Rectal smooth muscle tissue (tissue), 1 donor: ENCODE data around the gene CBX4.

Experiments used
- H3K27ac ChIP-seq: one replicate; pipeline ENCODE4 v1.7.0; 2013; ENCODE audit warnings: low read depth, low read length, inconsistent platforms
- H3K27me3 ChIP-seq: one replicate; pipeline ENCODE4 v1.7.0; 2013; ENCODE audit warnings: low read length; ENCODE audit not compliant: control insufficient read depth, insufficient read depth
- H3K36me3 ChIP-seq: one replicate; pipeline ENCODE4 v1.7.0; 2013; ENCODE audit warnings: low read length; ENCODE audit not compliant: control insufficient read depth, insufficient read depth
- H3K4me1 ChIP-seq: one replicate; pipeline ENCODE4 v1.7.0; 2013; ENCODE audit warnings: low read length; ENCODE audit not compliant: control insufficient read depth, insufficient read depth
- H3K4me3 ChIP-seq: one replicate; pipeline ENCODE4 v1.7.0; 2013; ENCODE audit warnings: low read length
- H3K9ac ChIP-seq: one replicate; pipeline ENCODE4 v1.7.0; 2013; ENCODE audit warnings: low read length

CBX4 gene

DNA sequence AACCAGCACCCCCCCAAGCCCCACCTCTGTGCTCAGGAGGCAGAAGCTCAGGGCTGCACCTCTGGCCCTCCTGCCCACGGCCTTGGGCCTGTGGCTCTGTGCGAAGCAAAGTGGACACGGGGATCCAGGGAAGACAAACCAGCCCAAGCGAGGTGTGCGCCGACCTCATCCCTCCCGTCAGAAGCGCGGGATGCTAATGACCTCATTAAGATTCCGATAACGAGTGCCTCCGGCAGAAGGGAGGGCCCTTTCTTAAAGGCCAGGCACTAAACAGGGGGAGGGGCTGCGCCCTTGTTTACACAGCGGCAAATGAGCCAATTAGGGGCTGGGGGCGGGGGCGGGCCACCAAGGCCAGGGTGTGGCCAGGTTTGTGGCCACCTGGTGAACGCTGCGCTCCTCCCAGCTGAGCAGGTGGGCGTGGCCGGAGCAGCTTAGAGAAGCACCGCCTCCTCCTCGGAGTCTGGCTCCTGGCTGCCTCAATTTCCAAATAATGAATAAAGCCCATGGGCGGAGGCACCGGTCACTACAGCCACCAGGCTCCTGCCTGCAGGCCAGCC, 3.2 kb downstream of the CBX4 start:
- no peak overlapping the region for H3K9ac ChIP-seq
- H3K4me1 ChIP-seq: peaks cover 14% of the 10 kb centered on the region
- H3K27ac ChIP-seq: no peak overlapping the region
- peaks cover 4% of the 10 kb centered on the region for H3K36me3 ChIP-seq
- H3K4me3 ChIP-seq: peak overlapping the region; percentile 81
- peaks cover 10% of the 10 kb centered on the region for H3K27me3 ChIP-seq

DNA sequence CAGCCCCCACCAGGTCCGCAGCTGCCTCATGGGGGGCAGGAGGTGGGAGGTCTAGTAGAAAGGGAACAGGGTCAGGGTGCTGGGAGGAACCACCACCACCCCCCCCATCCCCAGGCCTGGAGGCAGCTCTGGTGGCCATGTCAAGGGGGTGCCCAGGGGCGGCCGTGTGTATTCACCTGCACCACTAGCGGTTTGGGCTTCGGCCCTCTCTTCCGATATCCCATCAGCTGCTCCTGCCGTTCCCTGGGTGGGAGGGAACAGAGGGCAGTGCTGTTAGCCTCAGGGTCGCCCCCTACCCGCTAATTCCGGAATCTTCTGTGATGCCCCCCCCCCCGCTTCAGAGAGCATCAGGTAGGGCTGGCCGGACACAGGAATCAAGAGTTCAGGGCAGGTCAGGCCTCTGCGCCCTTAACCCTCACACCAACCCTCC, 3.8 kb downstream of the CBX4 start:
- Histone ChIP-seq H3K27ac (no peak overlapping the region), H3K4me3 (no peak overlapping the region), H3K9ac (no peak overlapping the region), H3K36me3 (peaks cover 4% of the 10 kb centered on the region), H3K4me1 (peaks cover 14% of the 10 kb centered on the region), H3K27me3 (peaks cover 6% of the 10 kb centered on the region)

DNA sequence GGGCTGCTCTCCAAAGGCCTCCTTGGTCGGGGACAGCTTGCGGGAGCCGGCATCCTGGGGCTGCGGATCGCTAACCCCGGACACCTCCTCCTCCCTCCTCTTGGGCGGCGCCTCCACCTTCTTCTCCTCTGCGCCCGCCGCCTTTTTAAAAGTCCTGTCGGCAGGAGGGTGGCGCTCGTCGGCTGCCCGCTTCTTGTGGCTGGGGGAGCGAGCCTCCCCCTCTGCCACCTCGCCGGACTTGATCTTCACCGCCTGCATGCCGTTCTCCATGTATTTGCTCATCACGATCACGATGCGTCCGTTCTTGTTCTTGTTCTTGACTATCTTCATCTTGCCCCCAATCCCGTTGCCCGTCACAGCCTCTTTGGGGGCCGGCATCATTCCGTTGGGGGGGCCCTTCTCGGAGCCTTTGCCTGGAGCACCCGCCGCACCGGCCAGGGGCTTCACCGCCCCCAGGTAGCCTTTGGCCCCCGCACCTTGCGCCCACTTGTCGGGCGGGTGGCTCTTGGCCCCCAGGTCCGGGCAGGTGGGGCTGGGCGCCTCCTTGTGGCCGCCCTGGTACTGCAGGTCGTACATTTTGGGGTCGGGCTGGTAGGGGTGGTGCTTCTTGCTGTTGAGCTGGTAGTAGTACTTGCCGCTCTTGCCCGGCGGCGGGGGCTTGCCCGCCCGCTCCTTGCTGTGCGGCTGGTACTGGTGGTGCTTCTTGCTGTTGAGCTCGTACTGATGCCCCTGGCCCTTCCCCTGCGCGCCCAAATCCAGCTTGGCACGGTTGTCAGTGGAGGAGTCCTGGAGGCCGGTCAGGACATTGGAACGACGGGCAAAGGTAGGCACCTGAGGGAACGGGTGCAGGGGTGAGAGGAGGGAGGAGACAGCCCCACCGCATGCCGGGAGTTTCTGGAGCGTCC, 4.4 kb downstream of the CBX4 start:
- Histone ChIP-seq H3K36me3 (peaks cover 4% of the 10 kb centered on the region), H3K27me3 (peaks cover under 1% of the 10 kb centered on the region), H3K27ac (no peak overlapping the region), H3K9ac (no peak overlapping the region), H3K4me3 (no peak overlapping the region), H3K4me1 (peaks cover 10% of the 10 kb centered on the region)

DNA sequence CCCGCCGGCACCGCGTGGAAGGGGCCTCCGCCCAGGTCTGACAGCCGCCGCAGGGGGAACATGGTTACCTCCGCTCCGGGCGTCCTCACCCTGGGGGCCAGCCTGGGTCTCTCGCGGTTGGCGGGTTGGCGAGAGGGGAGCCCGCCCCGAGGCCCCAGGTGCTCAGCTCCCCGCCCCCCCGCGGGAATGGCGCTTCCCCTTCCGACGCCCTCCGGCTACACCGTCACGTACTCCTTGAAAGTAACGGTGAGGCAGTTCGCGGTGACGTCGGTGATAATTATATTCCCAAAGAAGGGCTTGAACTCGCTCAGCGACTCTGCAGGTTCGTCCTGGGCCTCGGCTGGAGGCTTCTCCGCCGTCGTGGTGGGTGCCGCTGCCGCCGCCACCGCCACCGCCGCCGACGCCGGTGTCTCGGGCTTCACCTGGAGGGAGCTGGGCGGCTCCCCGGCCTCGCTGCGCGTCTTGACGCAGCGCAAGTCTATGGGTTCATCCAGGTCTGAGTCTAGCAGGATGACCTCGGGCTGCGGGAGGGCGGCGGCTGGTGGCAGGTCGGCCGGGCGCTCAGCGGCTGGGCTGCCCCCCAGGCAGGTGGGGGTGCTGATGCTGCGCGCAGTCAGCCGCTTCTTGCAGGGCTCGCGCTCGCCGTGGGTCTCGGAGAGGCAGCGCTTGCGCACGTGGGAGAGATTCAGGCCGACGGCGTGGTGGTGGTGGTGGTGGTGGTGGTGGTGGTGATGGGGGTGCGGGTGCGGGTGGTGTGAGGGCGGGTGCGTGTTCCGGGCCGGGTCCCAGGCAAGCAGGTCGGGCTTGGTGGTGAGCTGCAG, 5.3 kb downstream of the CBX4 start:
- Histone ChIP-seq H3K4me3 (no peak overlapping the region), H3K27ac (no peak overlapping the region), H3K36me3 (peaks cover 4% of the 10 kb centered on the region), H3K9ac (no peak overlapping the region), H3K27me3 (no peaks in the 10 kb centered on the region), H3K4me1 (peaks cover 9% of the 10 kb centered on the region)

DNA sequence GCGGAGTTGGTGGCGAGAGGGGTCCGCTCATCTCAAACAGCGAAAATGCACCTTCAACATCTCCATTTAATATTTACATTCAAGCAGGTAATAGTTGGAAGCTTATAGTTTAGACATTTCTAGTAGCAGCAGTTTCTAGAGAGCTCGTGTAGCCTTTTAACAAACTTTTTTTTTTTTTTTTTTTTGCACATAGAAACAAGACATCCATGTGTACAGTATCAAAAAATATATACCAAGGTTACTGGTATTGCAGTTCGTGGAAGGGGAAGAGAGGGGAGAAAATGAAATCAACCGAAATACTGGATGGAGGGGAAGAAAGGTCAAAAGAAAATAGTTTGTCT, 6.2 kb downstream of the CBX4 start:
- Histone ChIP-seq H3K27me3 (no peaks in the 10 kb centered on the region), H3K4me3 (no peak overlapping the region), H3K9ac (no peak overlapping the region), H3K4me1 (peaks cover 9% of the 10 kb centered on the region), H3K27ac (no peak overlapping the region), H3K36me3 (peaks cover 4% of the 10 kb centered on the region)

DNA sequence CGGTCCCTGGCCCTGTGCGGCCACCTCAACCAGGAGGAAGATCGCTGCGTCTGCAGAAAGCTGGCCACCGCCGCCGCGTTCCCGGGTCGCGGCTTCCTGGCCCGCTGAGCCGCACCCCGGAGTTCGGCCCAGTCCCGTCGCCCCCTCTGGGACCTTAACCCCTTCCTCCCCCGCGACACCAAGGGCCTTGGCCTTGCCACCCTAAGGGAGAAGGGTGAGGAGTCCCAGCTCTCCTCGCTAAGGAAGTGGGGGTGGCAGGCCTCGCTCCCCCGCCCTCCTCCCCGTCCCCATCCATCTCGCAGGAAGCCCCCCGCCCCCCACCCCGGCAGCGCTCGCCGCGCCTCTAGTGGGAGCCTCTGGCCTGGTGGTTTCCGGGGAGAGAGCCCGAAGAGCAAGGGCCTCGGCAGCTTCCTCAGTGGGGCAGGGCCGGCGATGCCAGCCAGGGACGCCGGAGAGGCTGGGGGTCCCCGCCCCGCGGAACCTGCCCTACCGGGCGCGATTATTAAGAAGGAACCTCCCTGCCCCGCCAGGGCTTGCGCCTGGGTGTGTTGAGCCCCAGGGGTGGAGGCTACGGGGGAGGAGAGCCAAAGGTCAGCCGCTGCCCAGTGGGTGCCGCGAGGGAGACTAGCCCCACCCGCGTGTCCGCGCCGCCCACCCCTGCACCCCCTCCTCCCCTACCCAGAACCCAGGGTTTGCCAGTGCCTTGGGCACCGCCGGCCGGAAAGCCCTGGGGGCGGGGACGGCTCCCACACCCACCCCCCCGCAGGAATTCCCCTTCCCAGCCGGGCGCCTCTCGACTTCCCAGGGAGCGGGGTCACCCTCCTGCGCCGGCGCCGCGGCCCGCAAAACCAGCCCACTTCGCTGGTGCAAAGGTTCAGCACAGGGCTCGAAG, 6.8 kb downstream of the CBX4 start:
- H3K36me3 ChIP-seq: peaks cover 4% of the 10 kb centered on the region
- no peaks in the 10 kb centered on the region for H3K27me3 ChIP-seq
- H3K27ac ChIP-seq: no peak overlapping the region
- peak overlapping the region; percentile 47 for H3K4me3 ChIP-seq
- H3K4me1 ChIP-seq: peaks cover 4% of the 10 kb centered on the region
- H3K9ac ChIP-seq: no peak overlapping the region

DNA sequence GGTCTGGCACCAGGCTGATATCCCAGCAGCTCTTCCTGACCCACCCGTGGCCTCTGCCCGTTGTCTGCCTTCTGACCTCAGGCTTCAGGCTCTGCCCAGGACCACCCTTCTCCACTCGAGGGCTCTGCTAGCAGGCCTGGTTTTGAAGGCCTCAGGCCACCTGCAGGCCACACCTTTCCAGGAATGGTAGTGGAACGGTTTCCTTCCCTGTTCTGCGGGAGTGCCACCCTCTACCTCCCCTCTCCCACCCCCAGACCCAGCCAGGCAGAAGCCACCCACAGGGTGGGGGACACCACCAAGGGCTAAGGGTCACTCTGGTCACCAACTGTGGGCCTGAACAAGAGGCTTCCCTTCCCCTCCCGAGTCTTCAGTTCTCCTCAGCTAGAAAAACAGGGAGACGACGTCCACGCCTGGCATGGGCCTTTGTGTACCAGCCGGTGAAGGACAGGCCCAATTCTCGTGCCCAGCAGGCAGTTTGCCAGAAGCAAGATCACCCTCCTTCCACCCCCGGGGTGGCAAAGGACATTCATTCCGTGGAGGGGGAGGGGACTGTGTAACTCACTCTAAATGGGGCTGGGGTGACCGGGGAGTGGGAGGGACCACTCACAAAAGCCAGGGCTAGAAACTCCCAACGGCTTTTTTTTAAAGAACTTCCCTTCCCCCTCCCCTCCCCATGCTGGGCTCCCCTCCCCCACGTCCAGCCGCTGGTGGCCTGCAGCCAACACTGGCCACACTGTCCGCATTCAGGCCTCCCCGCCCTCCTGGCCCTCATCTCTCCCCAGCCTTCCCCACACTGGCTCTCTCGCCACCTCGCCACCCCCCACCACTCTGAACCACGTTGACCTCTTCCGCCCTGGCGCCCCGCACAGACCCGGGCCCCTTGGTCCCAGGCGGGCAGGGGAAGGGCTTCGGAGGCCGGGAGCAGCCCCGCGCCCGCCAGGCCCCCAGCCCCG, 7.7 kb downstream of the CBX4 start:
- Histone ChIP-seq H3K4me3 (no peak overlapping the region), H3K9ac (no peak overlapping the region), H3K36me3 (peaks cover 4% of the 10 kb centered on the region), H3K4me1 (no peaks in the 10 kb centered on the region), H3K27me3 (peaks cover 2% of the 10 kb centered on the region), H3K27ac (no peak overlapping the region)

DNA sequence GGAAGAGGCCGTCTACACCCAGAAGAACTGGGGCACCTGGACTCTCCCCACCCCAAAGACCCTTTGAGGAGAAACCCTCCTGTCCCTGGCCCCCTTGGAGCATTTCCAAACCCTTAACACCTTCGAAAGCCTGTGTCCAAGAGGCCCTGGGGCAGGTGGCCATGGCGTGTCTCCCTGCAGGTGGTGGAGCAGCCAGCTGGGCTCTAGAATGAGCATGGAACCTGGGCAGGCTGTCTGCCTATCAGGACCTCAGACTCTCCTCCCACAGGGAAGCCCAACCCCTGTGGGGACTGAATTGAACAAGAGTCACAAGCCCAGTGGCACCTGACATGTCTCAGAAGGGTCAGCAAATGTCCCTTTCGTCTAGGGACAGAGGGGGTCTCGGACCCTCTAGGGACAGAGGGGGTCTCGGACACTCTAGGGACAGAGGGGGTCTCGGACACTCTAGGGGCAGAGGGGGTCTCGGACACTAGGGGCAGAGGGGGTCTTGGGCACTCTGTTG, 8.4 kb downstream of the CBX4 start:
- peaks cover 4% of the 10 kb centered on the region for H3K36me3 ChIP-seq
- no peaks in the 10 kb centered on the region for H3K4me1 ChIP-seq
- H3K9ac ChIP-seq: no peak overlapping the region
- no peak overlapping the region for H3K27ac ChIP-seq
- no peak overlapping the region for H3K4me3 ChIP-seq
- peaks cover 2% of the 10 kb centered on the region for H3K27me3 ChIP-seq

DNA sequence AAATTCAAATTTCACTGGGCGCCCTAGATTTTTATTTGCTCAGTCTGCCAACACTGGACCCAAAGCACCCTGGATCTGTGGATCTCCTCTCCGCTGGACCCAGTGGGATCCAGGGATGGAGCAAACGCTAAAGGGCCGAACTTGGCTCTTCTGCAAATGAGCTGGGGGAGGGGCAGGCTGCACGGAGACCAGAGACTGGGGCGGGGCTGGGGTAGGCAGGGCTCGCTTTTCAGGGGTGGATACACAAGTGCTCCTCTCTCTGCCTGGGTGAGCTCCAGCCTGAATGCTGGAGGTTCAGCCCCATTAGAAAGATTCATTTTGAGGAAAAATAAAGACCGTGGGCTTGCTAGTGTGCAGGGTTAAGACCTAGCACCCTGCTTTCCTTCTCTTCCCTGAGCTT, 8.9 kb downstream of the CBX4 start:
- peaks cover 2% of the 10 kb centered on the region for H3K27me3 ChIP-seq
- H3K9ac ChIP-seq: no peak overlapping the region
- no peak overlapping the region for H3K27ac ChIP-seq
- H3K4me3 ChIP-seq: no peak overlapping the region
- no peaks in the 10 kb centered on the region for H3K4me1 ChIP-seq
- H3K36me3 ChIP-seq: peaks cover 4% of the 10 kb centered on the region

DNA sequence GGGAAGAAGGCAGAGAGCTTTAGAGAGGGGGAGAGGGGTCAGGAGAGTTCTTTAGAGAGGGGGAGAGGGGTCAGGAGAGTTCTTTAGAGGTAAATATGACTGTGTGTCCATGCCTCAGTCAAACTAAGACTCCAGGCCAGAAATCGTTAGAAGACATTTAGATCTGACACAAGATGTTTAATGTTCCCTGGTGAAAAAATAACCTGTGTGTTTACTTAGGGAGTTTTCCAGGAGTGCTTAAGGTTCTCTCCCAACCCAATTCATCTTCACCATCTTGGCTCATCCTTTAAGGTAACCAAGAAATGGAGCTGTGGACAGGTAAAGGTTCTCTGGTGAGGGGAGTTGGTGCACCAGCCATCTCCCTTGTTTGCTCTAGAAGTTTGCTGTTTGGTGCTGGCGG, 9.8 kb downstream of the CBX4 start:
- Histone ChIP-seq H3K36me3 (no peaks in the 10 kb centered on the region), H3K27ac (no peak overlapping the region), H3K9ac (no peak overlapping the region), H3K27me3 (peaks cover 2% of the 10 kb centered on the region), H3K4me1 (no peaks in the 10 kb centered on the region), H3K4me3 (no peak overlapping the region)

DNA sequence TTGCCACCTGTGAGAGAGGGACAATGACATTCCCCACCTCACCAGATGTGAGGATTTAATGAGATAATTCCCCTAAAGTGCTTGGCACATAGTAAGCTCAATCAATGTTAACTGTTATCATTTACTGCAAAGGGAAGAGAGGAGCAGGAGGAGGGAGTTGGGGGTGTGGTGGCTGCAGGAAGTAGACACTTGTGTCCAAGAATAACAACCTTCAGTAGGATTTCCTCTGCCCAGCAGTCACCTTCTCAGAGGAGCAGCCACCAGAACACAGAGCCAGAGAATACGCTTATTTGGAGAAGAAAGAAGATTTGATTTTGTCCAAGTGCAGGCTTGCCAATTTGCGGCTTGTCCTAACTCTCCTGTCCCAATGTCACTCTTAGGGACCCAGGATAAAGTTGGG, 10.2 kb downstream of the CBX4 start:
- H3K4me3 ChIP-seq: no peak overlapping the region
- no peaks in the 10 kb centered on the region for H3K36me3 ChIP-seq
- H3K9ac ChIP-seq: no peak overlapping the region
- H3K4me1 ChIP-seq: no peaks in the 10 kb centered on the region
- H3K27ac ChIP-seq: no peak overlapping the region
- peaks cover 2% of the 10 kb centered on the region for H3K27me3 ChIP-seq
